T-helper 17 cell (primary cell): ENCODE data around the gene CTCF. TPM values are rescaled to one million over a fixed set of nuclear protein-coding genes. Genes with fewer than 3 reads are reported as not detected.
A peak's percentile ranks its signal among the peaks of the same experiment; 100 is the strongest.

Source experiments
- ATAC-seq: fragments of 150-1000 bp; cut with Tn5 transposase; 2 replicates; pipeline ENCODE4 v1.10.0; 2021; ENCODE audit warnings: mild to moderate bottlenecking, moderate library complexity
- DNase-seq, 3 donors: peaks; one replicate each; pipeline versions ENCODE4 v3.0.0 to v3.0.0-alpha.2; 2020 to 2021
- H3K9me3 ChIP-seq: one replicate; pipeline ENCODE4 v1.7.0; 2013; ENCODE audit warnings: low read length, mild to moderate bottlenecking; ENCODE audit not compliant: control insufficient read depth, poor library complexity, severe bottlenecking
- H3K27ac Mint-ChIP-seq: one replicate; pipeline ENCODE4 v1.8.0; 2022; ENCODE audit warnings: mild to moderate bottlenecking, moderate library complexity, mixed read lengths
- H3K27me3 Mint-ChIP-seq: one replicate; pipeline ENCODE4 v1.8.0; 2022; ENCODE audit warnings: mixed read lengths
- H3K36me3 Mint-ChIP-seq: one replicate; pipeline ENCODE4 v1.8.0; 2022; ENCODE audit warnings: low read depth, mixed read lengths
- H3K4me1 Mint-ChIP-seq: one replicate; pipeline ENCODE4 v1.8.0; 2022; ENCODE audit warnings: mild to moderate bottlenecking, mixed read lengths
- H3K4me3 Mint-ChIP-seq: one replicate; pipeline ENCODE4 v1.8.0; 2022; ENCODE audit warnings: mild to moderate bottlenecking, moderate library complexity, mixed read lengths
- total RNA-seq, 4 donors: library from RNA in 2 of 4; stranded (reverse) in 2 of 4; gene quantifications; one replicate each; pipeline ENCODE4 v1.2.3 and lab custom pipeline; 2022 to 2026

CTCF gene
- total RNA-seq, 2 donors from 2014 or later = 48.5 to 57.8 TPM

GRCh38 chr16:67539271-67539670 lies 23.1 kb upstream of the CTCF start:
- no peaks in the 10 kb centered on the region for H3K9me3 ChIP-seq
- Mint-ChIP-seq H3K4me3 (peak overlapping the region; percentile 84), H3K27me3 (no peaks in the 10 kb centered on the region), H3K36me3 (peaks cover 6% of the 10 kb centered on the region), H3K4me1 (peaks cover 59% of the 10 kb centered on the region), H3K27ac (peak overlapping the region; percentile 70)
- ATAC-seq (no peak), DNase-seq (no peak)

- Mint-ChIP-seq H3K4me1 (peaks cover 57% of the 10 kb centered on the region), H3K36me3 (peaks cover 6% of the 10 kb centered on the region), H3K4me3 (peak overlapping the region; percentile 84), H3K27ac (peak overlapping the region; percentile 70), H3K27me3 (no peaks in the 10 kb centered on the region)
- no peak for DNase-seq
- no peaks in the 10 kb centered on the region for H3K9me3 ChIP-seq
- ATAC-seq = no peak
Measured at GRCh38 chr16:67539691-67540635, 22.4 kb upstream of the CTCF start.

- peak overlapping the region; percentile 80 for H3K27ac Mint-ChIP-seq
- peaks cover 51% of the 10 kb centered on the region for H3K4me1 Mint-ChIP-seq
- H3K36me3 Mint-ChIP-seq = peaks cover 6% of the 10 kb centered on the region
- H3K4me3 Mint-ChIP-seq = no peak overlapping the region
- H3K27me3 Mint-ChIP-seq = no peaks in the 10 kb centered on the region
- ATAC-seq = no peak
- H3K9me3 ChIP-seq = no peaks in the 10 kb centered on the region
- no peak for DNase-seq
Measured at GRCh38 chr16:67540756-67541155, 21.6 kb upstream of the CTCF start.

- peak overlapping the region; percentile 80 for H3K27ac Mint-ChIP-seq
- H3K4me3 Mint-ChIP-seq = peak overlapping the region; percentile 61
- DNase-seq (no peak), ATAC-seq (no peak)
- H3K4me1 Mint-ChIP-seq = peaks cover 46% of the 10 kb centered on the region
- H3K36me3 Mint-ChIP-seq = peaks cover 6% of the 10 kb centered on the region
- no peaks in the 10 kb centered on the region for H3K9me3 ChIP-seq
- H3K27me3 Mint-ChIP-seq = no peaks in the 10 kb centered on the region
Measured at GRCh38 chr16:67541391-67542263, 20.7 kb upstream of the CTCF start.

- H3K27me3 Mint-ChIP-seq = no peaks in the 10 kb centered on the region
- H3K9me3 ChIP-seq = no peaks in the 10 kb centered on the region
- peak overlapping the region; percentile 80 for H3K27ac Mint-ChIP-seq
- peak overlapping the region; percentile 61 for H3K4me3 Mint-ChIP-seq
- H3K36me3 Mint-ChIP-seq = peaks cover 6% of the 10 kb centered on the region
- peaks cover 46% of the 10 kb centered on the region for H3K4me1 Mint-ChIP-seq
- ATAC-seq (peak; percentile 89), DNase-seq (peak; percentile 55 to 80 (median 61))
Measured at GRCh38 chr16:67542464-67542863, 19.9 kb upstream of the CTCF start.

- peaks cover 6% of the 10 kb centered on the region for H3K36me3 Mint-ChIP-seq
- ATAC-seq (no peak), DNase-seq (no peak)
- H3K4me3 Mint-ChIP-seq = no peak overlapping the region
- no peaks in the 10 kb centered on the region for H3K9me3 ChIP-seq
- no peaks in the 10 kb centered on the region for H3K27me3 Mint-ChIP-seq
- H3K4me1 Mint-ChIP-seq = peaks cover 52% of the 10 kb centered on the region
- H3K27ac Mint-ChIP-seq = peak overlapping the region; percentile 80
Measured at GRCh38 chr16:67543036-67543435, 19.3 kb upstream of the CTCF start.

GRCh38 chr16:67543582-67543981 lies 18.7 kb upstream of the CTCF start:
- H3K9me3 ChIP-seq = no peaks in the 10 kb centered on the region
- peak overlapping the region; percentile 19 for H3K27ac Mint-ChIP-seq
- H3K4me3 Mint-ChIP-seq = no peak overlapping the region
- H3K36me3 Mint-ChIP-seq = peaks cover 6% of the 10 kb centered on the region
- no peak for ATAC-seq
- H3K27me3 Mint-ChIP-seq = no peaks in the 10 kb centered on the region
- no peak for DNase-seq
- H3K4me1 Mint-ChIP-seq = peaks cover 56% of the 10 kb centered on the region

GRCh38 chr16:67544329-67544841 lies 17.9 kb upstream of the CTCF start:
- no peaks in the 10 kb centered on the region for H3K27me3 Mint-ChIP-seq
- peak overlapping the region; percentile 19 for H3K27ac Mint-ChIP-seq
- H3K4me1 Mint-ChIP-seq = peaks cover 49% of the 10 kb centered on the region
- DNase-seq = no peak
- H3K4me3 Mint-ChIP-seq = no peak overlapping the region
- peaks cover 6% of the 10 kb centered on the region for H3K36me3 Mint-ChIP-seq
- no peak for ATAC-seq
- no peaks in the 10 kb centered on the region for H3K9me3 ChIP-seq

- no peaks in the 10 kb centered on the region for H3K9me3 ChIP-seq
- no peaks in the 10 kb centered on the region for H3K27me3 Mint-ChIP-seq
- peak overlapping the region; percentile 19 for H3K27ac Mint-ChIP-seq
- no peak overlapping the region for H3K4me3 Mint-ChIP-seq
- DNase-seq = no peak
- no peak for ATAC-seq
- H3K36me3 Mint-ChIP-seq = peaks cover 6% of the 10 kb centered on the region
- peaks cover 48% of the 10 kb centered on the region for H3K4me1 Mint-ChIP-seq
Measured at GRCh38 chr16:67544844-67545664, 17.3 kb upstream of the CTCF start.

- Mint-ChIP-seq H3K4me1 (peaks cover 47% of the 10 kb centered on the region), H3K4me3 (no peak overlapping the region), H3K36me3 (peaks cover 6% of the 10 kb centered on the region), H3K27me3 (no peaks in the 10 kb centered on the region), H3K27ac (peak overlapping the region; percentile 19)
- H3K9me3 ChIP-seq = no peaks in the 10 kb centered on the region
- ATAC-seq (no peak), DNase-seq (no peak)
Measured at GRCh38 chr16:67545665-67546024, 16.7 kb upstream of the CTCF start.

GRCh38 chr16:67546091-67546501 lies 16.2 kb upstream of the CTCF start:
- Mint-ChIP-seq H3K4me3 (peak overlapping the region; percentile 86), H3K4me1 (peaks cover 44% of the 10 kb centered on the region)
- no peak for DNase-seq

GRCh38 chr16:67546761-67547422 lies 15.4 kb upstream of the CTCF start:
- Mint-ChIP-seq H3K27ac (peak overlapping the region; percentile 93), H3K27me3 (no peaks in the 10 kb centered on the region), H3K4me1 (peaks cover 43% of the 10 kb centered on the region), H3K4me3 (peak overlapping the region; percentile 86), H3K36me3 (peaks cover 4% of the 10 kb centered on the region)
- DNase-seq (peak; percentile 64 to 68 (median 68)), ATAC-seq (peak; percentile 27)
- H3K9me3 ChIP-seq = no peaks in the 10 kb centered on the region

More at GRCh38 chr16:67546091-67546501, 16.2 kb upstream of the CTCF start:
- peak overlapping the region; percentile 93 for H3K27ac Mint-ChIP-seq
- no peak for ATAC-seq
- H3K9me3 ChIP-seq = no peaks in the 10 kb centered on the region
- H3K27me3 Mint-ChIP-seq = no peaks in the 10 kb centered on the region
- peaks cover 4% of the 10 kb centered on the region for H3K36me3 Mint-ChIP-seq
